SK-N-SH treated with all-trans-retinoic acid at 6 μM for 48 hours (cell line): ENCODE measurements around the gene SHC1.

Source experiments
- ATAC-seq: fragments of 200-7000 bp; cut with Tn5 transposase; 3 replicates; pipeline ENCODE4 v1.9.1; 2020; ENCODE audit warnings: mild to moderate bottlenecking, moderate library complexity
- ARNTL ChIP-seq: fragments of 450-650 bp; formaldehyde crosslinking; IDR thresholded peaks from 2 replicates; pipeline ENCODE4 v1.5.0; 2020; ENCODE audit warnings: low read depth, mild to moderate bottlenecking, moderate library complexity, borderline replicate concordance
- BACH2 ChIP-seq: fragments of 250-450 bp; sonication (Bioruptor Pico); IDR thresholded peaks from 2 replicates; pipeline ENCODE4 v1.9.0; 2021; ENCODE audit warnings: mild to moderate bottlenecking, borderline replicate concordance
- CREB5 ChIP-seq: fragments of 250-450 bp; sonication (Bioruptor Pico); IDR thresholded peaks from 2 replicates; pipeline ENCODE4 v1.5.1; 2020; ENCODE audit warnings: low read depth, mild to moderate bottlenecking, moderate library complexity
- CSDC2 ChIP-seq: fragments of 250-450 bp; sonication (Bioruptor Pico); IDR thresholded peaks from 2 replicates; pipeline ENCODE4 v1.5.0; 2020; ENCODE audit warnings: mild to moderate bottlenecking, moderate library complexity
- CSRNP3 ChIP-seq: fragments of 250-450 bp; sonication (Bioruptor Pico); IDR thresholded peaks from 2 replicates; pipeline ENCODE4 v1.5.1; 2021; ENCODE audit warnings: mild to moderate bottlenecking, moderate library complexity
- ESRRG ChIP-seq: fragments of 250-450 bp; sonication (Bioruptor Pico); IDR thresholded peaks from 2 replicates; pipeline ENCODE4 v1.6.1; 2021; ENCODE audit warnings: mild to moderate bottlenecking
- ISL1 ChIP-seq: fragments of 250-450 bp; sonication (Bioruptor Pico); IDR thresholded peaks from 2 replicates; pipeline ENCODE4 v2.1.2; 2022; ENCODE audit warnings: mild to moderate bottlenecking, moderate library complexity
- OSR1 ChIP-seq: fragments of 250-450 bp; sonication (Bioruptor Pico); IDR thresholded peaks from 2 replicates; pipeline ENCODE4 v1.8.0; 2022; ENCODE audit warnings: moderate library complexity, mild to moderate bottlenecking, inconsistent platforms
- PATZ1 ChIP-seq: fragments of 250-450 bp; sonication (Bioruptor Pico); IDR thresholded peaks from 2 replicates; pipeline ENCODE4 v1.8.0; 2020; ENCODE audit warnings: mild to moderate bottlenecking, moderate library complexity, borderline replicate concordance
- PPARA ChIP-seq: fragments of 250-450 bp; sonication (Bioruptor Pico); IDR thresholded peaks from 2 replicates; pipeline ENCODE4 v1.5.0; 2020; ENCODE audit warnings: mild to moderate bottlenecking, borderline replicate concordance
- RARB ChIP-seq: fragments of 250-450 bp; sonication (Bioruptor Pico); IDR thresholded peaks from 2 replicates; pipeline ENCODE4 v1.8.0; 2021; ENCODE audit warnings: mild to moderate bottlenecking, moderate library complexity
- SNAI2 ChIP-seq: fragments of 250-450 bp; sonication (Bioruptor Pico); IDR thresholded peaks from 2 replicates; pipeline ENCODE4 v1.5.0; 2020; ENCODE audit warnings: mild to moderate bottlenecking, moderate library complexity
- TOX ChIP-seq: fragments of 250-450 bp; sonication (Bioruptor Pico); IDR thresholded peaks from 2 replicates; pipeline ENCODE4 v1.8.0; 2021; ENCODE audit warnings: mild to moderate bottlenecking, moderate library complexity, borderline replicate concordance
- ZC3H10 ChIP-seq: fragments of 250-450 bp; sonication (Bioruptor Pico); IDR thresholded peaks from 2 replicates; pipeline ENCODE4 v1.5.1; 2021; ENCODE audit warnings: mild to moderate bottlenecking, moderate library complexity
- ZFP30 ChIP-seq: fragments of 450-650 bp; formaldehyde crosslinking; IDR thresholded peaks from 2 replicates; pipeline ENCODE4 v1.5.0; 2022; ENCODE audit warnings: mild to moderate bottlenecking, moderate library complexity
- ZNF565 ChIP-seq: fragments of 450-650 bp; formaldehyde crosslinking; conservative IDR thresholded peaks from 2 replicates; pipeline ENCODE4 v1.5.0; 2020; ENCODE audit warnings: low read depth, mild to moderate bottlenecking, moderate library complexity
- ZNF70 ChIP-seq: fragments of 450-650 bp; formaldehyde crosslinking; IDR thresholded peaks from 2 replicates; pipeline ENCODE4 v1.5.0; 2020; ENCODE audit warnings: mild to moderate bottlenecking, moderate library complexity
- ZNF8 ChIP-seq: fragments of 450-650 bp; formaldehyde crosslinking; IDR thresholded peaks from 2 replicates; pipeline ENCODE4 v1.5.0; 2020; ENCODE audit warnings: mild to moderate bottlenecking, moderate library complexity
- TF ChIP-seq, protein P1 (sequence below): fragments of 250-450 bp; sonication (Bioruptor Pico); IDR thresholded peaks from 2 replicates; pipeline ENCODE4 v1.8.0; 2021; ENCODE audit warnings: low read depth, mild to moderate bottlenecking, moderate library complexity, borderline replicate concordance

SHC1 gene

DNA sequence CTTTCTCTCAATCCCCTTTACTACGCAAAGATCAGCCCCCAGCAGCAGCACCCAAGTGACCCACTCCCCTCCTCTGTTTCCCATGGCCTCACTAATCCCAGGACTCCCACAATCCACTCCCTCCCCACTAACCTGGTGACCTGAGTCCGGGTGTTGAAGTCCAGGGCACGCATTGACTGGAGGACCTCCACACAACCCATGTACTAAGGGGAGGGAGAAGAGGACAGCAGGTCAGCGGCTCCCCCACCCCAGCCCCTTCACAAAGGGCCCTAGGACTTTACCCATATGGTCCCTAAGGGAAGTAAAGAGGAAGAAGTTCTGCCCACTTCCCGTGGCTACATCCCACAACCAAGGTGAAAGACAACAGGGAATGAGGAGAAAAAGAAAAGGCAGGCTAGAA is 1.3 kb downstream of the SHC1 start:
- no peak for ATAC-seq
- TF ChIP-seq PPARA (CRISPR knock-in tag) (no peak), ZFP30 (CRISPR knock-in tag) (no peak), CREB5 (CRISPR knock-in tag) (no peak), CSDC2 (CRISPR knock-in tag) (no peak), ZNF70 (CRISPR knock-in tag) (no peak), ARNTL (no peak), BACH2 (CRISPR knock-in tag) (no peak)

- no peak for ATAC-seq
- TF ChIP-seq ESRRG (CRISPR knock-in tag) = no peak
- TF ChIP-seq CSRNP3 (CRISPR knock-in tag) = no peak
- no peak for TF ChIP-seq ZNF70 (CRISPR knock-in tag)
- TF ChIP-seq ISL1 (CRISPR knock-in tag) = no peak
- TF ChIP-seq, all 23 proteins: peak for 0
Measured at GRCh38 chr1:154968731-154969130, 1.8 kb downstream of the SHC1 start.

- ATAC-seq = no peak
- TF ChIP-seq, protein P1, sequence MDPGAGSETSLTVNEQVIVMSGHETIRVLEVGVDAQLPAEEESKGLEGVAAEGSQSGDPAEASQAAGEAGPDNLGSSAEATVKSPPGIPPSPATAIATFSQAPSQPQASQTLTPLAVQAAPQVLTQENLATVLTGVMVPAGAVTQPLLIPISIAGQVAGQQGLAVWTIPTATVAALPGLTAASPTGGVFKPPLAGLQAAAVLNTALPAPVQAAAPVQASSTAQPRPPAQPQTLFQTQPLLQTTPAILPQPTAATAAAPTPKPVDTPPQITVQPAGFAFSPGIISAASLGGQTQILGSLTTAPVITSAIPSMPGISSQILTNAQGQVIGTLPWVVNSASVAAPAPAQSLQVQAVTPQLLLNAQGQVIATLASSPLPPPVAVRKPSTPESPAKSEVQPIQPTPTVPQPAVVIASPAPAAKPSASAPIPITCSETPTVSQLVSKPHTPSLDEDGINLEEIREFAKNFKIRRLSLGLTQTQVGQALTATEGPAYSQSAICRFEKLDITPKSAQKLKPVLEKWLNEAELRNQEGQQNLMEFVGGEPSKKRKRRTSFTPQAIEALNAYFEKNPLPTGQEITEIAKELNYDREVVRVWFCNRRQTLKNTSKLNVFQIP = no peak
Measured at GRCh38 chr1:154967331-154967950, 3.1 kb downstream of the SHC1 start.

DNA sequence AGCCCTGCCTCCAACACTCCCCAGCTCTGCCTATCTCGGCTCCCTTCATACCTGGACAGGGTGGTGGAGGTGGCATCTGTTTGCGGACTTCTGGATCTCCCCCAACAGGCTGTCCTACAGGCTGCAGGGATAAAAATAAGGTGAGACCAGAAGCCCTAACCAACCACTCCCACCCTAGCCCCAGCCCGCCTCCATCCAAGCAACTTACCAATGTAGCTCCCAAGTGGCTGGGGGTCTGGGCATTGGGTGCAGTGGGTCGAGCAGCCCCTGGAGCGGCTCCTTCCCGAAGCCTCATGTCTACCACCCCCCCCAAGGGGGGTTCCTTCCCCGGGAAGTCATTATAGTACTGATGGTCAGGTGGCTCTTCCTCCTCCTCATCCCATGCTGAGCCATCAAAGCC is 4.4 kb downstream of the SHC1 start:
- no peak for ATAC-seq
- no peak for TF ChIP-seq CREB5 (CRISPR knock-in tag)
- TF ChIP-seq BACH2 (CRISPR knock-in tag) = no peak
- no peak for TF ChIP-seq TOX (CRISPR knock-in tag)
- no peak for TF ChIP-seq ZC3H10
- no peak for TF ChIP-seq ESRRG (CRISPR knock-in tag)

GRCh38 chr1:154964359-154964758 is 6.2 kb downstream of the SHC1 start:
- TF ChIP-seq ISL1 (CRISPR knock-in tag) = no peak
- ATAC-seq = no peak

DNA sequence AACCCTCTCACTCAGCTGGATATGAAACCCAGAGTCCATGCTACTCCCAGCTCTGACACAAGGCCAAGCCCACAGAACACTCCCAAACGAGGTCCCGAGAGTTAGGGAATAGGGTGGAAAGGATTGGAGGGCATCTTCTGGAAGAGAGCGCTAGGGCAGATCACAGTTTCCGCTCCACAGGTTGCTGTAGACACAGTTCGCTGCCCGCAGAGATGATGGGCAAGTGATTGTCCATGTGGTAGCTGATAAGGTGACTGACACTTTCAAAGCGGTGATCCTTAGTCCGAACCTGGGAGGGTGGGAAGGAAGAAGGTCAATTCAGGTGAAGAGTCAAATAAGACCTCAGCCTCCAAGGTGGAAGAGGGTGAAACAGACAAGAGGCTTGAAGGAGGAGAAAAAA is 6.9 kb downstream of the SHC1 start:
- no peak for TF ChIP-seq OSR1
- TF ChIP-seq, protein P1 = no peak
- TF ChIP-seq SNAI2 (CRISPR knock-in tag) = no peak
- no peak for TF ChIP-seq ZNF565 (CRISPR knock-in tag)
- no peak for TF ChIP-seq ESRRG (CRISPR knock-in tag)
- TF ChIP-seq PATZ1 (CRISPR knock-in tag) = no peak
- TF ChIP-seq CSDC2 (CRISPR knock-in tag) = no peak
- TF ChIP-seq ZNF8 = no peak
- no peak for TF ChIP-seq BACH2 (CRISPR knock-in tag)
- no peak for TF ChIP-seq ZC3H10
- TF ChIP-seq RARB (CRISPR knock-in tag) = no peak
- no peak for TF ChIP-seq ZFP30 (CRISPR knock-in tag)
- no peak for TF ChIP-seq ZNF70 (CRISPR knock-in tag)
- ATAC-seq = no peak
